Measurements from ENCODE around the gene CDC37. TPM values are rescaled to one million over a fixed set of nuclear protein-coding genes. Genes with fewer than 3 reads are reported as not detected.

Gene CDC37
- total and polyA plus RNA-seq, 4 donors, result 110 to 294 (median 189) TPM

DNA sequence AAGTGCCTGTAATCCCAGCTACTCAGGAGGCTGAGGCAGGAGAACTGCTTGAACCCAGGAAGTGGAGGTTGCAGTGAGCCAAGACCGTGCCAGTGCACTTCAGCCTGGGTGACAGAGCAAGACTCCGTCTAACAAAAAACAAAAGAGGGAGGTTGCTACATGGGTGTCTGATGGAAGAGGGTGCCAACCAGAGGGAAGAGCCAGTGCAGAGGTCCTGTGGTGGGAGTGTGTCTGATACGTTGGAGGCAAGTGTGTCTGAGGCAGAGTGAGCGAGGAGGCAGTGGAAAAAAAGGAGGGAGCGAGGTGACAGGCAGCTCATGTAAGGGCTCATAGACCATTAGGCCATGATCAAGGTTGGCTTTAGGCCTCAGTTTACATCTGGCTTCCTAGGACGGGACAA is 23.8 kb upstream of the CDC37 start:
- no peak overlapping the region for H3K4me3 ChIP-seq
- peaks cover 0 to 2% (median 0%) of the 10 kb centered on the region in 4 donors for H3K9me3 ChIP-seq (ENCODE audit: control insufficient read depth in 4 of 4, insufficient read depth in 3 of 4, low read length in 3 of 4)
- WGBS, 2 donors, result 89 to 93% methylated on average over 6 of the region's 6 CpGs
- TF ChIP-seq, protein P1, sequence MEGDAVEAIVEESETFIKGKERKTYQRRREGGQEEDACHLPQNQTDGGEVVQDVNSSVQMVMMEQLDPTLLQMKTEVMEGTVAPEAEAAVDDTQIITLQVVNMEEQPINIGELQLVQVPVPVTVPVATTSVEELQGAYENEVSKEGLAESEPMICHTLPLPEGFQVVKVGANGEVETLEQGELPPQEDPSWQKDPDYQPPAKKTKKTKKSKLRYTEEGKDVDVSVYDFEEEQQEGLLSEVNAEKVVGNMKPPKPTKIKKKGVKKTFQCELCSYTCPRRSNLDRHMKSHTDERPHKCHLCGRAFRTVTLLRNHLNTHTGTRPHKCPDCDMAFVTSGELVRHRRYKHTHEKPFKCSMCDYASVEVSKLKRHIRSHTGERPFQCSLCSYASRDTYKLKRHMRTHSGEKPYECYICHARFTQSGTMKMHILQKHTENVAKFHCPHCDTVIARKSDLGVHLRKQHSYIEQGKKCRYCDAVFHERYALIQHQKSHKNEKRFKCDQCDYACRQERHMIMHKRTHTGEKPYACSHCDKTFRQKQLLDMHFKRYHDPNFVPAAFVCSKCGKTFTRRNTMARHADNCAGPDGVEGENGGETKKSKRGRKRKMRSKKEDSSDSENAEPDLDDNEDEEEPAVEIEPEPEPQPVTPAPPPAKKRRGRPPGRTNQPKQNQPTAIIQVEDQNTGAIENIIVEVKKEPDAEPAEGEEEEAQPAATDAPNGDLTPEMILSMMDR (IDR thresholded peaks at IDR 0.05; ENCODE audit: control extremely low read depth, extremely low read depth), result no peak
- no peak overlapping the region for H3K9ac ChIP-seq (ENCODE audit: insufficient read depth in 1 of 2, low read length in 2 of 2)
- no peak overlapping the region for H3K27ac ChIP-seq (ENCODE audit: low read depth in 1 of 2, low read length in 1 of 2)
- DNase-seq, result no peak
- no peaks in the 10 kb centered on the region for H3K36me3 ChIP-seq (ENCODE audit: control insufficient read depth in 4 of 4, insufficient read depth in 4 of 4, low read length in 4 of 4)
- H3K27me3 ChIP-seq (ENCODE audit: control insufficient read depth in 3 of 3, insufficient read depth in 3 of 3, low read length in 2 of 3), result peaks cover 0 to 62% (median 31%) of the 10 kb centered on the region in 3 donors
- ATAC-seq (ENCODE audit: insufficient read depth, low FRiP score), result no peak
- H3K4me1 ChIP-seq (ENCODE audit: control insufficient read depth in 5 of 5, insufficient read depth in 5 of 5, low read length in 5 of 5), result peaks cover 0 to 13% (median 3%) of the 10 kb centered on the region in 5 donors

DNA sequence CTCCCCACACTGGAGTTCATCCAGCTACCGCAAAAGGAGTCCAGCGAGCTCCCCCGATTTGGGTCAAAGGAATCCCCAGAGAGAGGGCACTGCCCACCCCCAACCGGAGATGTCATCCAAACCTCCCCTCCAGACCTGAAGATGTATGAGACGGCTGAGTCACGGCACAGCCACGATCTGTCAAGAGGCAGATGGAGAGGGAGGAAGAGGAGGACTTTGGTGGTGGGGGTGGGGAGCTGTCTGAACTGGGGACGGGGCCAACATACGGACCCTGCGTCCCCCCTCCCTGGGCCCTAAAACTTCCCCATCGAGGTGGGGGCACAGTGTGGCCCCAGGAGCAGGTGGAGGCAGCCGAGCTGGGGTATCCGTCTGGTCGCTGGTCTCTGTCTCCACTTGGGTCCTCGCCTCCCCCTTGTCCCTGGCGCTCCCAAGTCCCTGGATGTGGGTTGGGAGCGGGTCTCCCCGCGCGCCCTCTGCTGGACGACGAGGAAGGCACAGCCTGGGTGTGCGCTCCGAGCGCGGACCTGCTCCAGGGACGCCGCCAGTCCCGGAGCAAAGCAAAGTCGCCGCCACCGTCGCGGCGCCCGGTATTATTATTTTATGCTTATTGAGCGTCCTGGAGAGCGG is 20.8 kb upstream of the CDC37 start:
- Histone ChIP-seq H3K4me1 (ENCODE audit: control insufficient read depth in 5 of 5, insufficient read depth in 5 of 5, low read length in 5 of 5) (peaks cover 0 to 12% (median 0%) of the 10 kb centered on the region in 5 donors), H3K36me3 (ENCODE audit: control insufficient read depth in 4 of 4, insufficient read depth in 4 of 4, low read length in 4 of 4) (no peaks in the 10 kb centered on the region), H3K27me3 (ENCODE audit: control insufficient read depth in 3 of 3, insufficient read depth in 3 of 3, low read length in 2 of 3) (peaks cover 0 to 63% (median 48%) of the 10 kb centered on the region in 3 donors), H3K9ac (ENCODE audit: insufficient read depth in 1 of 2, low read length in 2 of 2) (no peak overlapping the region), H3K27ac (ENCODE audit: low read depth in 1 of 2, low read length in 1 of 2) (peak overlapping the region in 1 of 2 donors; percentile 55), H3K9me3 (ENCODE audit: control insufficient read depth in 4 of 4, insufficient read depth in 3 of 4, low read length in 3 of 4) (peaks cover 0 to 3% (median 0%) of the 10 kb centered on the region in 4 donors), H3K4me3 (no peak overlapping the region)
- peak; percentile 70 to 85 (median 80) for DNase-seq
- ATAC-seq (ENCODE audit: insufficient read depth, low FRiP score), result peak; percentile 89
- TF ChIP-seq, protein P1 (IDR thresholded peaks at IDR 0.05; ENCODE audit: control extremely low read depth, extremely low read depth), result peak; percentile 83
- 1 to 3% methylated on average over 37 to 38 of the region's 38 CpGs for WGBS, 2 donors

DNA sequence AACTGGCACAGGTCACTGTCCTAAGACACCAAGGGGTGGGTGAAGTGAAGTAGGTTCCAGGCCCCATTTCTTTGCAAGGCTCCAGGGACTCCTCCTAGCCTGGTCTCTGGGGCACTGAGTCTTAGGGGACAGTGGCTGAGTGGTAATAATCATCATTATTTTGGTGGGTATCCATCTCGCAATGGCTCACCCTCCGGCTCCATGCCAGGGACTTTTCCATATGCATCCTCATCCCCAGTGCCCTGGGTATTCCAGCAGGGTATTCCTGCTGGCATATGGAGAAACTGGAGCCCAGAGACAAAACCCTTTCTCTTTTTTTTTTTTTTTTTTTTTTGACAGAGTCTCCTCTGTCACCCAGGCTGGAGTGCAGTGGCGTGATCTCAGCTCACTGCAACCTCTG is 19.5 kb upstream of the CDC37 start:
- 77 to 93% methylated on average over 3 of the region's 3 CpGs for WGBS, 2 donors

More for the DNA sequence above, 19.5 kb upstream of the CDC37 start:
- H3K27me3 ChIP-seq (ENCODE audit: control insufficient read depth in 3 of 3, insufficient read depth in 3 of 3, low read length in 2 of 3), result peaks cover 0 to 74% (median 56%) of the 10 kb centered on the region in 3 donors
- no peak for ATAC-seq (ENCODE audit: insufficient read depth, low FRiP score)
- H3K36me3 ChIP-seq (ENCODE audit: control insufficient read depth in 4 of 4, insufficient read depth in 4 of 4, low read length in 4 of 4), result no peaks in the 10 kb centered on the region
- H3K4me3 ChIP-seq, result no peak overlapping the region
- H3K9me3 ChIP-seq (ENCODE audit: control insufficient read depth in 4 of 4, insufficient read depth in 3 of 4, low read length in 3 of 4), result peaks cover 0 to 3% (median 0%) of the 10 kb centered on the region in 4 donors
- no peak overlapping the region for H3K9ac ChIP-seq (ENCODE audit: insufficient read depth in 1 of 2, low read length in 2 of 2)
- H3K27ac ChIP-seq (ENCODE audit: low read depth in 1 of 2, low read length in 1 of 2), result no peak overlapping the region
- peaks cover 0 to 18% (median 0%) of the 10 kb centered on the region in 5 donors for H3K4me1 ChIP-seq (ENCODE audit: control insufficient read depth in 5 of 5, insufficient read depth in 5 of 5, low read length in 5 of 5)
- no peak for DNase-seq
- TF ChIP-seq, protein P1 (IDR thresholded peaks at IDR 0.05; ENCODE audit: control extremely low read depth, extremely low read depth), result no peak
